GM19452 (cell line): ENCODE measurements around the gene AIF1L.

Experiments
- ATAC-seq: cut with Tn5 transposase; IDR thresholded peaks from one replicate; pipeline ENCODE4 v1.9.1; 2021; ENCODE audit not compliant: unreplicated experiment

AIF1L gene

GRCh38 chr9:131076347-131077195, 19.8 kb upstream of the AIF1L start:
- no peak for ATAC-seq

GRCh38 chr9:131078427-131079366, 17.6 kb upstream of the AIF1L start:
- no peak for ATAC-seq

GRCh38 chr9:131080589-131080988, 15.7 kb upstream of the AIF1L start:
- ATAC-seq: no peak

GRCh38 chr9:131081868-131082267, 14.5 kb upstream of the AIF1L start:
- no peak for ATAC-seq

- ATAC-seq: no peak
Observed at GRCh38 chr9:131082774-131083512, 13.4 kb upstream of the AIF1L start.

GRCh38 chr9:131084661-131085369, 11.5 kb upstream of the AIF1L start:
- no peak for ATAC-seq

GRCh38 chr9:131085370-131086122, 10.8 kb upstream of the AIF1L start:
- no peak for ATAC-seq

- no peak for ATAC-seq
Observed at GRCh38 chr9:131087354-131087893, 8.9 kb upstream of the AIF1L start.

- ATAC-seq: no peak
Observed at GRCh38 chr9:131090025-131090787, 6.1 kb upstream of the AIF1L start.

- no peak for ATAC-seq
Observed at GRCh38 chr9:131091352-131091992, 4.9 kb upstream of the AIF1L start.

- no peak for ATAC-seq
Observed at GRCh38 chr9:131092030-131092429, 4.3 kb upstream of the AIF1L start.

GRCh38 chr9:131092548-131093440, 3.5 kb upstream of the AIF1L start:
- no peak for ATAC-seq

- no peak for ATAC-seq
Observed at GRCh38 chr9:131094015-131094414, 2.3 kb upstream of the AIF1L start.

GRCh38 chr9:131094622-131095021, 1.7 kb upstream of the AIF1L start:
- ATAC-seq: no peak

GRCh38 chr9:131095666-131096268, 564 bp upstream of the AIF1L start:
- ATAC-seq: no peak

GRCh38 chr9:131097126-131097947, 1.0 kb downstream of the AIF1L start:
- ATAC-seq: no peak
